Measurements from ENCODE around the gene MRRF.
"Not testable (repeated sequence)": the region's sequence is repeated elsewhere in the genome, so short reads cannot be mapped to it uniquely, and the experiment has no call there.

Gene MRRF

GRCh38 chr9:122363131-122363530 is 98.4 kb downstream of the MRRF start:
- not testable (repeated sequence) for DNase-seq

GRCh38 chr9:122364117-122364782 is 99.6 kb downstream of the MRRF start:
- DNase-seq = no peak

- no peak for DNase-seq
These were observed 100.1 kb downstream of the MRRF start for GRCh38 chr9:122364783-122365150.

GRCh38 chr9:122366074-122366660 is 101.5 kb downstream of the MRRF start:
- DNase-seq = no peak

DNA sequence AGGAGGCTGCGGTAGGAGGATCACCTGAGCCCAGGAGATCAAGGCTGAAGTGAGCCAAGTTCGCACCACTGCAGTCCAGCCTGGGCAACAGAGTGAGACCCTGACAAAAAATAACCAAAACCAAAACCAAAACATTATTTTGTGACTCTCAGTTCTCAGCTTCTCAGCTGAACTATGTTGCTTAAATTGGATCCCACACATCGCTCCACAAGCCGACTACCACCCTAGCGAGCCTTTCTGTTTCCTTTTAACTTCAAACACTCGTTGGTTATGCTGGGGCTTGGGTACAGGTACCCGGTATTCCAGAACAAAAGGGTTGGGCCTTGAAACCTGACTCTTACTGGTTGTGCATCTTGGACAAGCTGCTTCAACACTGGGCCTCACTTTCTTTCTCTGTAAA is 102.4 kb downstream of the MRRF start:
- no peak for DNase-seq

DNA sequence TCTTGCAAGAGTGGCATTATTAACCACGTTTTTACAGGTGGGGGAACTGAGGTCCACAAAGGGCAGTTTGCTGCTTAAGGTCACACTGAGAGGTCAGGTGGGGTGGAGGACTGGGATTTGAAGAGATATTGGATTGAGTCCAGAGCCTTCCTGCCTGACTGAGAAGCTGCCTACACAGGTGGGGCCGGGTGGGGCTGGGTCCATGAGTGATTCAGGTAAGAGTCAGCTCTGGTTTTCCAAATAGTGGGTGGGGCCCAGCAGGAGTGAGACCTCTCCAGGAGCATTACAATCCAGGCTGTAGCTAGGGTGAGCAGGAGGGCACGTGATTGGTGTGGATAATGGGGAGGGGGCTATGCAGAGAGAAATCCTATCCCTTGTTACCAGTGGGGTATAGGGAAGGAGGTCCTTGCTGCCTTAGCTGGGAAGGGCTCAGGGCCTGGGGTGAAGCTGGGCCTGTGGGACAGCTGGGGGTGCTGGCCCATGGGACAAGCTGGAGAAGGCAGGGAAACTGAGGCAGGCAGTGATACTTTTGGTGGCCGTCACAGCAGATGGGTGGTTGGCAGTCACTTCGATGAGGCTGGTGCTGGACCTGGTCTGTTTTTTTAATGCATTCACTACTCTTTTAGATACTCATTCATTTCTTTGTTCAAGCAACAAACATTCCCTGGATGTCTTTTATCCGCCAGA is 103.2 kb downstream of the MRRF start:
- DNase-seq = no peak

DNA sequence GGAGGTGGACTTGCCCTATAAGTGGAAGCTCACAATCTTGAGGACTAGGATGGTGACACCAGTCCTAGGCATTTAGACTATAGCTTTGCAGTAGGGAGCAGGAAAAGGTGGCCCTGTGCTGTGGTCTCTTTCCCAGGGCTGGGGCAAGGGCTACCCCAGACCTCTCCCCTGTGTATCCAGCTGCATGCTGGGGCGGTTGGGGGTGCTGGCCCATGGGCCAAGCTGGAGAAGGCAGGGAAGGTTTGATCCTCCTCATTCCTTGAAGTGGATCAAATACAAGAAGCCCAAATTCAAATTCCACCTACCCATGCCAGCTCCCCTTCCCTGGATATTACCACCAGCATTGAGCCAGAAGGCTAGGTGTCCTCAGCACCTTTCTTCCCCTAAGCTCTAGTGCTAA is 104.0 kb downstream of the MRRF start:
- no peak for DNase-seq

- DNase-seq = no peak
These were observed 105.6 kb downstream of the MRRF start for GRCh38 chr9:122370303-122370702.

GRCh38 chr9:122370869-122371755 is 106.4 kb downstream of the MRRF start, which contains the start of gene PTGS1:
Gene PTGS1 (plus strand): TSS chr9:122371024. CDS start chr9:122371085, 61 bp downstream.
- DNase-seq = no peak

GRCh38 chr9:122371846-122372245 is 107.2 kb downstream of the MRRF start:
- DNase-seq = no peak

DNA sequence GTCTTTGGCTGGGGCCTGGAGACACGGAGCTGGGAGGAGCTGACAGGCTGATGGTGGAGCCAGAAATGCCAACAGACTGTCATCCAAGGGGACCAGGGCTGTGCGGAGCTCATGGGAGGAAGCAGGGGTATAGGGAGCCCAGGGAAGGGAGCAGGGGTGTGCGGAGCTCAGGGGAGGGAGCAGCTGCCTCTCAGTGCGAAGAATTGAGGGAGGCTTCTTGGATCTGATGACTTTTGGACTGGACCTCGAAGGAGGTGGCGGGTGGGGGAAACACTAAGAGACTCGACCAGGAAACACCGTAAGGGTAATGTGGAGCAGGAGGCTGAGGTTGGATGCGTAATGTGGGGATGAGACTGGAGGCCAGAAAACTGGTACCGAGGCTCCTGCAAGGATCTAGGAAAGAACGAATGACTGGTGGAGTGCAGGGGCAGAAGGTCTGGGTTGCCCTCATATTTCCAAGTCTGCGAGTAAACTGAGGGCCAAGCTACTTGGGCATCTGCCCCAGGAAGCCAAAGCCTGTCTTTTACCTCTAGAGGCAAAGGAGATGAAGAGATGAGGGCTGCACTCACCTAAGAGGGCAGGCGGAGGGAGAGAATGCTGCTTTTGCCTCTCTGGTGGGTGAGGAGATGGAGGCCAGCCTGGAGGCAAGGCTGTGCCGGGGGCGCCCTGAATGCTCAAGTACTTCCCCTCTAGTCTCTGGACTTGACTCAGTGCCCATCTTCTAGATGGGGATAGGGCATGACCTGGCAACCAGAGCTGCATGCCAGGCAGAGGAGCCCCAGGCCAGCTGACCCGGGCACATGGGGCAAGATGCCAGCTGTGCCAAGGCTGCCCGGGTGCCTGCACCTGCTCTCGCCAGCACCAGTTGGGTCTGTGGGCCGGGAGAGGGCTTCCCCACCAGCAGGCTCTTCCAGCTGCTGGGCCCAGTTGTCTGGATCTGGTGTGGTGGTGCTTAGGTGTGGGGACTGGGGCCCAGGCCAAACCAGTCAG is 108.5 kb downstream of the MRRF start:
- no peak for DNase-seq

DNA sequence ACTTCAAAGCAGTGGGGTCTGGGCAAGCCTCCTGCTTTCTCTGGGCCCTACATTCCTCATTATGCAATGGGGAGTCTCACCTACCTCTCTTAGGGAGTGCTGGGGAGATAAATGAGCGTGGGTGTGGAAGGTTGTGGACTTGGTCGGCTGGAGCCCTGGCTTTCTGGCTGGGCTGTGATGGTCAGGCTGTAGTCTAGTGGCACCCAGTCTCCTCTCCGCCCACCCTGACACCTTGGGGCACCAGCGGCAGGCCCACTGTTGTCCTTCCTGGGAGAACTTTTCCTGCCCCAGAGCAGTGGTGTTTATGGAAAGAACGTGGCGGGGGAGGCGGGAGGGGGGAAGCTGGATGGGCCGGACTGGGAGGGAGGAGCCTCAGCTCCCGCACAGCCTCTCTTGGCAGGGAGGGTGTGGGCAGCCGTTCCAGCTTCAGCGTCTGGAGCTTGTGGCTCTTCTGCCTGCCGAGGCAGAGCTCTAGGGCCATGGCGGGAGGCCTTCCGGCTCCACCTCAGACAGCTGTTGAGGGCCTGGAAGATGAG is 110.3 kb downstream of the MRRF start:
- no peak for DNase-seq

DNA sequence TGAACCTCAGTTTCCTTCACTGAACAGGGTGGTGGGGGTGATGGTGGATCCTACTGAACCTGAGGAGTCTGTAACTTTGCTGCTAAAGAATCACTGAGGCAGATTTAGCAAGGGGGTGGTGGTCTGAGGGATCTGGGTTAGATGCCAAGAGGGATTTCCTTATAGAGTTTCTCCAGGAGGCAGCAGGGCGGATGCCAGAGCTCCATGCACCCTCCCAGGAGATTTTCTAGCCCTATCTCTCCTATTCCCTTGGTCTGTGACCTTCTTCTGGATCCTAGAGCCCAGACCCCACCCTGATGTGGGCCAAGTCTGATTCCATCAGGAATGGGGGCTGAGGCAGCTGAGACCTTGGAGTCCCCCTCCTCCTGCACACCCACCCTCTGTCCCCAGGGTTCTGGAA is 112.1 kb downstream of the MRRF start:
- no peak for DNase-seq

GRCh38 chr9:122377241-122378164 is 112.8 kb downstream of the MRRF start:
- no peak for DNase-seq

GRCh38 chr9:122378236-122378635 is 113.6 kb downstream of the MRRF start:
- no peak for DNase-seq

DNA sequence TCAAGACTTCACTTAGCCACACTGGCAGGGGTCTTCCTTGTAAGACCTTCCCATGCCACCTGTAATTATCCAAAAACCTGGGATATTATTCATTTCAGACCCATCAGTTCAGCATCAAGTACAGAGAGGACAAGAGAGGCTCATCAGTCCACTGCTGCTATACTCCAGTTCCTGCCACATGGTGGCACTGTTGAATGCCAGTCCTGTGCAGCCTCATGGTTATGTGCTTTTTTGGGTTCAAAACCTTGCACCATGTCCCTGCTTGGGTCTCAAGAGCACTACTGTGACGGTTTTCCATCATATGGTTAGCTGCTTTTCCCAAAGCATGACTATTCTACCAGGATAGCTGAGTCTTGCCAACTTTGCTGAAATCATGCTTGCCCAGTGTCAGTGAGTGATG is 114.7 kb downstream of the MRRF start:
- DNase-seq = no peak

GRCh38 chr9:122380293-122380692 is 115.6 kb downstream of the MRRF start:
- no peak for DNase-seq
